GM19099 (cell line): ENCODE results near the gene SPATA6.

ENCODE experiments used
- POLR2A ChIP-seq: IDR thresholded peaks from 3 replicates; pipeline ENCODE4 v1.6.1; 2011; ENCODE audit warnings: low read depth; ENCODE audit not compliant: insufficient read length; ENCODE audit errors: extremely low read depth

SPATA6 gene

DNA sequence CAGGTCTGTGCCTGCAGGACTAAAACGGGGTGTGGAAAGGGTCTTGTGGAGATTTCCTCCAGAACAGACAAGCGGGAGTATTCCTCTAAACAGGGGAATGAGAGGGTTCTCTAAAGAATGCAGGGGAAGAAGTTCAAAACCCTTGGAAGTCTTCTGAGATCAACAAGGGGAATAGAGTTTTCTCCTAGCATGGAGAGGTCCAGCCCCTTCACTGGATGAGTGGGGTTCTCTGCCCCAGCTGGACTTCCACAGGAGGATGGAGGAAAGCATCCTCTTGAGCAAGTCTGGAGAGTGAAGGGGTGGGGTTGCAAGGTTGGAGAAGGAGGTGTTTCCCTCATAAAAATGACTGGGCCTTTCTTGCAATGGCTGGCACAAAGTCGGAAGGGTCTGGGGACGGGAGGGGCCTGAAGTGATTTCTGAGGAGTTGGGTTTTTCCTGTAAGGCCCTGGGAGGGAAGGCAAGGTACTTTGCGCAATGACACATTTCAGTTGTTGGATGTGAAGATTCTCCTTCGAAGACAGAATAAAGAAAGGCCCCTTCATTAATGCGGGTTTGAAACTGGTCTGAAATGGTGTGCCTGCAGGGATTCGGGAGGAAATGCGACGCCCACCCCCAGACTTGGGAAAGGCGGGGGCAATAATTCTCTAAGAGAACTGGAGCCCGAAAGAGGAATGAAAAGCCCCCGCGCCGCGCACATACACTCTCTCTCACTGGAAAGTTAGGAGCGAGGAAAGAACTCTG lies 884 bp downstream of the SPATA6 start:
- no peak for TF ChIP-seq POLR2A

DNA sequence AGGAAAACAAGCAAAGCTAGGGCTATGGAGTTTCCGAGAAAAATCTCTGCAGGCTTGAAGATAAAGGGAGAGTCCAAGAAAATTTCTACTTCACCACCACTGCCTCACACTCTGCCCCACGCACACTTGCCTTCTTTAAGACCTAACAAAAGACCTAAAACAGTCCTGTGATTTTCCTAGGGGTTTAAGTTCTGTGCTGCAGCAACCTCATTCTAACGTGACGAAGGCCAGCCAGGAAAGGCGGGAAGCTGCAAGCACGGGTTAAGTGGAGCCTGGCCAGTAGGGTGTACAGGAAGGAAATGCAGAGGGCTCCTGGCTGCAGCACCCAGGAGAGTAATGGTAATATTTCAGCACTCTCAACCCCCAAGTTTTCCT lies 1.5 kb downstream of the SPATA6 start:
- no peak for TF ChIP-seq POLR2A

DNA sequence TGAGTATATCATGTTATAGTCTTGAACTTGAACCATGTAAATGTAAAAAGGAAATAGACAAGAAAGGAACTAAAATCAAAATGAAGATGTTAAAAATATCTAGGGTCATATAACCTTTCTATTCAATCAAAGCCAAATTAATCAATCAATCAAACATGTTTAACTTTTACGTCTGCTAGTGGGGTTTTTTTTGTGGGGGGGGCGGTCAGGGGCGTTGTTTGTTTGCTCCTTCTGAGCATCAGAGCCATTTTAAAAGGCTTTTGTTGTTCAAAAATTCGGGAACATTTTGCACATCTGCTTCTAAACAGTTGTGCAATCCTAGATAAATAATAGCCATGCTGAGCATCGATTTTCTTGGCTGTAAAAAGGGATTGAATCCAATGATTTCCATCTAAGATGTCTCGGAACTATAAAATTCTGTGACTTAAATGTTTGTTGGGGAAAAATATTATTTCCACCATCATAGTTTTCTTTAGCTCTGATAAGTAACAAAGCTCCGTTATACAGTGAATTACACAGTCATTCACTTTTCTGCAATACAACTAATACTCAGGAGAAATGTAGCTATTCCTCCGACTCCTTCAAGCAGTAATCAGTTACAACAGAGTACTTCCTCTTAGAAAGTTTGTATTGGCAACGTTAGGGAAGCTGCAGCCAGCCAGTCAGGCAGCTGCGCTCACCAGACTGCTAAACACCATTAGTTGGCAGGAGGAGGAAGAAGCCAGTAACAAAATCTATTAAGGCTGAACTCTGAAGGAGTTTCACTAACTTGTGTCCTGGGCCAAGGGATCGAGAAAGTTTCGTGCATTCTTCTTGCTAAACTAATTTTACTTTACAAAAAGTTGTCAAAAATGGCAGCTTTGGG lies 2.2 kb downstream of the SPATA6 start:
- TF ChIP-seq POLR2A: no peak

DNA sequence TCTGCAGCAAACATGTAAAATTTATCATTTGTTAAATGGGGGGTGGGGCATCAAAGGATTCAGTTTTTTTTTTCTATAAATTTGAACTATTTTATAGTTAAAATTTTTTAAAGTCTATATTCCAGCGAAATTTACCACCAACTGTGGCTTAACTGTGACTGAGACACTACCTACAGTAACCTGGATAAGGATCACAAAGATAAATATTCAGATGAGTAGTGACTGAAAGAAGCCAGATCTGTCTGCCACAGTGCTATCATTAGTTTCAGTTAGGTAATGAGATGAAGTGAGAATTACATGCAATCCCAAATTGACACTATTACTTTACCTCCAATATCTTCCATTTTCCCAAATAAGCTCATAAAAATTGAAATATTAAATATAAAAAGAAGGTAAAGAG lies 5.4 kb downstream of the SPATA6 start:
- TF ChIP-seq POLR2A: no peak

DNA sequence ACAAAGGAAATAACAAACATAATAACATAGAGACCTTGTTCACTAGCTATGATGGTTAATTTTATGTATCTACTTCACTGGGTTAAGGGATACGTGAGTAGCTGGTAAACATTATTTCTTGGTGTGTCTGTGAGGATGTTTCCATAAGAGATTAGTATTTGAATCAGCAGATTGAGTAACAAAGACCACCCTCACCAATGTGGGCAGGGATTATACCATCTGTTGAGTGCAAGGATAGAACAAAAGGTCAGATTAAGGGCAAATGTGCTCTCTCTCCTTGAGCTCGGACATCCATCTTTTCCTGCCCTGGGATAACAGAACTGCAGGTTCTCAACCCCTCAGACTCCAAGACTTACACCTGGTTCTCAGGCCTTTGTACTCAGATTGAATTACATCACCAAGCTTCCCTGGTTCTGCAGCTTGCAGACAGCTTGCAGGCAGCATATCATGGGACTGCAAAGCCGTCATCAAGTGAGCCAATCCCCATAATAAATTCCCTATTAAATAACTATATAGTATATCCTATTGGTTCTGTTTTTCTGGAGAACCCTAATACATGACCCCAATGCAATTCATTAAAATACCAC lies 9.2 kb downstream of the SPATA6 start:
- no peak for TF ChIP-seq POLR2A

DNA sequence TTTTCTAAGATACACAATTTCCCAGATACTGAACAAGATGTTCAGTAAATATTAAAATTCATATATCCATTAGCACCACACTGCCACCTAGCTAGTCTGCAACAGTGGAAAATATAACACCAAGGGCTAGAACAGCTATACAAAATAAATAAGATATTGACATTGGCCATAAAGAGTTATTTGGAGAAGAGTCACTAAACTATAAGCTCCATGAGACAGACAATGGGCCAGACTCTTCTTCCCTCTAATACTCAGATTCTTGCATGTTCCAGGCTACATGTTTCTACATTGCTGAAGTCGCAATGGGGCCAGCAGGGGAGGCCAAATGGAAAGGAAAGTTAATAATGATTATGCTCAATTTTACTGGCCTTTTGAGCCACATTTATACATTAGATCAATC lies 21.5 kb downstream of the SPATA6 start:
- no peak for TF ChIP-seq POLR2A

DNA sequence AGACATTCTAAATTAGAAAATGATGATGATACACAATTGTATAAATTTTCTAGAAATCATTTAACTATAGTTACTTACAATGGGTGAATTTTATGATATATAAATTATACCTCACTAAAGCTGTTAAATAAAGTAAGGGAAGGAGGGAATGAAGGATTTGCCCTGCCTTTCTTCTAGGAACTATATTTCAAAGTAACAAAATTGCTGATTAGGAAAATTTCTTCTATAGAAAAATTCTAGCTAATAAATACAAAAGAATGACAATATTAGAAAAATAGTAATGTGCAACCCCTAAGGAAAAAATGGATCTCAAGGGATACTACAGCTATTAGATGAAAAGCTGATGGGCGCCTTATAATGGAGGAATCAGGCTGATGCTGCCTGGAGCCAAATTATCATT lies 23.1 kb downstream of the SPATA6 start:
- TF ChIP-seq POLR2A: no peak

DNA sequence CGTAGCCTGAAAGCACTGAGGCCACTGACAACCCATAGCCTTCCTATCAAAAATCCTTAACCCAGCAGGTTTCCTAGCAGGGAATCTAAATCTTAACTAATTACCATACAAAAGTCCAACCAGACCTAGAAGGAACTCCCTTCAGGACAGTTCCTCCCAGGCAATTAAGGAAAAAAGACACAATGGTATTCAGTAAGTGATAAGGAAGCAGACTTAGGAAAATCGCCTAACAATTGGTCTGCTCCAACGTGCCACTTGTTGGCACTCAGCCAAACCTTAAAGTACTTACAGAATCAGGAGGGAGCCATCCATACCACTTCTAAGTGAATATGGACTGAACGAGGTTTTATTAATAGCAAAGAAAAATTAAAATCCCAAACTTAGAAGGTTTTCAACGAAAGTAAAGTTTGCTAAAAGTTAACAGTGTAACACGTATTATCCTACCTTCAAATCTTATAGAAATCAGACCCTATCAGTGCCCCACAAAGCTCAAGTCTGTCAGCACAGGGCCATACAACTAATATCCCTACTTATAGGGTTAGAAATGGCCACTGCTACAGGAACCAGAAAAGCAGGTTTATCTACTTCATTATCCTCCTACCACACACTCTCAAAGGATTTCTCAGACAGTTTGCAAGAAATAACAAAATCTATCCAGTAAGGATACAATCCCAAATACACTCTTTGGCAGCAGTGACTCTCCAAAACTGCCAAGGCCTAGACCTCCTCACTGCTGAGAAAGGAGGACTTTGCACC lies 29.0 kb downstream of the SPATA6 start:
- TF ChIP-seq POLR2A: no peak

DNA sequence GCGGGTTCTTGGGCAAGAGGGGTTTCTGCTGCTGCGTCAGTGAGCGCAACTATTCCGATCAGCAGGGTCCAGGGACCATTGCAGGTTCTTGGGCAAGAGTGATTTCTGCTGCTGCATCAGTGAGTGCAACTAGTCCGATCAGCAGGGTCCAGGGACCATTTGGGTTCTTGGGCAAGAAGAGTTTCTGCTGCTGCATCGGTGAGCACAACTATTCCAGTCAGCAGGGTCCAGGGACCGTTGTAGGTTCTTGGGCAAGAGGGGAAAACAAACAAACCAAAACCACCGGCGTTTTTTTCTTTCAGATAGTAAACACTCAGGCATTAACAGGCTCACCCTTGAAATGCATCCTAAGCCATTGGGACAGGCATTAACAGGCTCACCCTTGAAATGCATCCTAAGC lies 32.6 kb downstream of the SPATA6 start:
- no peak for TF ChIP-seq POLR2A

DNA sequence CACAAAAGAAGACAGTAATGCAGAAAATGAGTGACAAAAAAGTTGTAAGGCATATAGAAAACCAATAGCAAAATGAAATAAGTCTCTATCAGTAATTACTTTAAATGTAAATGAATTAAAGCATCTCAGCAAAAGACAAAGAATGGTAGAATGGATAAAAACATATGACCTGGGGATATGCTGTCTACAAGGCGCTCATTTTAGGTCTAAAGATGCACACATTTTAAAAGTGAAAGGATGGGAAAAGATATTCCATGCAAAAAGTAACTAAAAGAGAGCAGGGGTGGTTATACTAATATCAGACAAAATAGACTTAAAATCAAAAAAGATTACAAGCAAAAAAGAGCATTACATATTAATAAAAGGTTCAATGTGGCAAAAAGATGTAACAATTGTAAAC lies 41.2 kb downstream of the SPATA6 start:
- TF ChIP-seq POLR2A: no peak

DNA sequence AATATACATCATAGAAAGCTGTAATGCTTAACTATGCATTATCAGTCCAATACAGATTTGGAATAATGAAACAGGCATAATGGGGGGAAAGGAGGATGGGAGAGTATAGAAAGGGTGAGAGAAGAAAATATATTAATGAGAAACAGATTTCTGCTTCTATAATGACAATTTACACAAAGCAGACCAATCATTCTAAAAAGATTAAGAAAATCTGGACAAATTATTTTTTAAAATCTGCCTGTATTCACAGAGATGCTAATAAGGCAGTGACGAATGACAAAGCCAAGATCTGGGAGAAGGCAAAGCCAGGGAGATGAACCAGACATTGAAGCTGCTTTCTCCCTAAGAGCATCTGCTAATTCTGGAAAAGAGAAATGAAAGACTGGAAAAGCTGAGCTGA lies 50.0 kb downstream of the SPATA6 start:
- no peak for TF ChIP-seq POLR2A

DNA sequence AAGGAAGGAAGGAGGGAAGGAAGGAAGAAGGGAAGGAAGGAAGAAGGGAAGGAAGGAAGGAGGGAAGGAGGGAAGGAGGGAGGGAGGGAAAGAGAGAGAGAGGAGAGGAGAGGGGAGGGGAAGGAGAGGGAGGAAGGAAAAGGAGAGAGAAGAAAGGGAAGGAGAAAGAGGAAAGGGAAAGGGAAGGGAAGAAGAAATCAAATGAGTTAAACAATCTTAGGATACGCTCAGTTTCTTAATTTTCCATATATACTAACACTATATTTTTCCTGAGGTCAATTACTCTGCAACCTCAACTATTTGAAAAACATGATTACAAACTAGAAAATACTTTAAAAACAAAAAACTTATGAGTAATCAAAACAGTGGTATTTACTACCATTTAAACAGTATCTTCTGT lies 53.3 kb downstream of the SPATA6 start:
- no peak for TF ChIP-seq POLR2A

DNA sequence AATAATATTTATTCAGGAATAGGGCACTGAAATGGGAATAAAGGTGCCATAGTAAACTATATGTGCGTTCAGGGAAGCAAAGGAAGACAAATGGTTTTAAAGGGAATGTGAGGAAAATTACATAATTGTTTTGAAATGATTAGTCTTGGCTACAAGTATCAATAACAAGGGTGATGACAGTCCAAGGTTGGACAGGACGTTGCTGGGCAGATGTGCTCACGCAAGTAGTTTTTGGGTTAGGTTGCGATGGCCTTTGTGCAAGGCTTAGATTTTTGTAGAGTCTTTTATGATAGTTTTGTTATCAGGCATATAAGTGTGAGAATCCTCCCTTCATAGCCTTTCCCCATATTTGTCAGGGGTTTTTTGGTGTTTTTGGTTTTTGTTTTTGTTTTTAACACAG lies 57.0 kb downstream of the SPATA6 start:
- TF ChIP-seq POLR2A: no peak

DNA sequence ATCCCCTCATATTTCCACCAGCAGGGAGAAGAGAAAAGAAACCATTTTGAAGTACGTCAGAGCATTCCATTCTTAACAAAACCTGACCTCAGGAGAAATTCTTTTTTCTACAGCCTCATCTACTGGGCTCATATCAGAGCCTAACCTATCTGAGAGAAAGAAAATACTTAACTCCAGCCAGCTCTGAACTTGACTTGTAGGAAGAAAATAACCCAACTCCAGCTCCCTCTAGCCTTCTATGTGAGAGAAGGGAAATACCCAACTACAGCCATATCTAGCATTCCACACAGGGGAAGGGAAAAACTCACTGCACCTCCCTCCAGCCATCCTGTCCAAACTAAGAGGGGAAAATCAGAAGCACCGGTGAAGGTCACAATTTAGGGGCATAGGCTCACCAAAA lies 57.7 kb downstream of the SPATA6 start:
- no peak for TF ChIP-seq POLR2A

DNA sequence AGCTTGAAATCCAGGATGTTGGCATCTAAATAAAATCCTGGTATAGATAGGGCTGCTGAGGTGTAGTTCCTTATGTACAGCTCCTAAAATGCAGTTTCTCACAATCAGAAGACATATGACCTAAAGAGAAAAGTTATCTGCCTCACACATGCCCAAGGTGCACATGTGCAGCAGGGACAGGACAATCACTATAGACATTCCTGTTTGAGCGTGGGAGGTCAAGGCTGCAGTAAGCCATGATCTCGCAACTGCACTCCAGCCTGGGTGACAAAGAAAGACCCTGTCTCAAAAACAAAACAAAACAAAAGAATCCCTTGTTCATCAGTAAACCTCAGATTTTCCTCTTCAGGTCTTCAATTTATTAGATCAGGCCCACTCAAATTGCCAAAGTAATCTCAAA lies 66.1 kb downstream of the SPATA6 start:
- no peak for TF ChIP-seq POLR2A
